Measurements from ENCODE around the gene MRPS15. TPM values are rescaled to one million over a fixed set of nuclear protein-coding genes. Genes with fewer than 3 reads are reported as not detected.

The MRPS15 gene
- total RNA-seq, 1 donor from 2014 or later = 65.4 TPM

- no peak for DNase-seq
- no peak for TF ChIP-seq CTCF (IDR thresholded peaks at IDR 0.05; ENCODE audit: partially characterized antibody, unreplicated experiment)
- Mint-ChIP-seq H3K36me3 (ENCODE audit: unreplicated experiment) (no peaks in the 10 kb centered on the region), H3K4me1 (ENCODE audit: low read depth, unreplicated experiment) (peaks cover 3% of the 10 kb centered on the region), H3K4me3 (ENCODE audit: unreplicated experiment) (no peak overlapping the region), H3K27me3 (ENCODE audit: unreplicated experiment) (no peaks in the 10 kb centered on the region), H3K27ac (ENCODE audit: unreplicated experiment) (no peak overlapping the region), H3K9me3 (ENCODE audit: unreplicated experiment) (no peaks in the 10 kb centered on the region)
Observed at GRCh38 chr1:36419140-36419539, 45.0 kb downstream of the MRPS15 start.

- TF ChIP-seq CTCF (IDR thresholded peaks at IDR 0.05; ENCODE audit: partially characterized antibody, unreplicated experiment) = no peak
- no peak for DNase-seq
- Mint-ChIP-seq H3K36me3 (ENCODE audit: unreplicated experiment) (no peaks in the 10 kb centered on the region), H3K9me3 (ENCODE audit: unreplicated experiment) (no peaks in the 10 kb centered on the region), H3K27me3 (ENCODE audit: unreplicated experiment) (no peaks in the 10 kb centered on the region), H3K27ac (ENCODE audit: unreplicated experiment) (no peak overlapping the region), H3K4me1 (ENCODE audit: low read depth, unreplicated experiment) (peaks cover 3% of the 10 kb centered on the region), H3K4me3 (ENCODE audit: unreplicated experiment) (no peak overlapping the region)
Observed at GRCh38 chr1:36417931-36418330, 46.3 kb downstream of the MRPS15 start.

GRCh38 chr1:36415661-36416326, 48.4 kb downstream of the MRPS15 start:
- Mint-ChIP-seq H3K27ac (ENCODE audit: unreplicated experiment) (no peak overlapping the region), H3K4me3 (ENCODE audit: unreplicated experiment) (no peak overlapping the region), H3K27me3 (ENCODE audit: unreplicated experiment) (peaks cover 3% of the 10 kb centered on the region), H3K36me3 (ENCODE audit: unreplicated experiment) (peaks cover 5% of the 10 kb centered on the region), H3K4me1 (ENCODE audit: low read depth, unreplicated experiment) (peaks cover 1% of the 10 kb centered on the region), H3K9me3 (ENCODE audit: unreplicated experiment) (peaks cover 1% of the 10 kb centered on the region)
- TF ChIP-seq CTCF (IDR thresholded peaks at IDR 0.05; ENCODE audit: partially characterized antibody, unreplicated experiment) = no peak
- no peak for DNase-seq

- DNase-seq = no peak
- TF ChIP-seq CTCF (IDR thresholded peaks at IDR 0.05; ENCODE audit: partially characterized antibody, unreplicated experiment) = no peak
- peaks cover 3% of the 10 kb centered on the region for H3K27me3 Mint-ChIP-seq (ENCODE audit: unreplicated experiment)
- H3K36me3 Mint-ChIP-seq (ENCODE audit: unreplicated experiment) = peaks cover 5% of the 10 kb centered on the region
- H3K4me3 Mint-ChIP-seq (ENCODE audit: unreplicated experiment) = no peak overlapping the region
- H3K9me3 Mint-ChIP-seq (ENCODE audit: unreplicated experiment) = peaks cover 4% of the 10 kb centered on the region
- no peaks in the 10 kb centered on the region for H3K4me1 Mint-ChIP-seq (ENCODE audit: low read depth, unreplicated experiment)
- H3K27ac Mint-ChIP-seq (ENCODE audit: unreplicated experiment) = no peak overlapping the region
Observed at GRCh38 chr1:36414384-36414783, 49.8 kb downstream of the MRPS15 start.

Data from glutamatergic neuron (in vitro differentiated cells).